CD14-positive monocyte (primary cell): ENCODE measurements around the gene CNNM2. TPM values are rescaled to one million over a fixed set of nuclear protein-coding genes. Genes with fewer than 3 reads are reported as not detected.

Experiments used
- DNase-seq, 3 donors: peaks; one replicate each; pipeline ENCODE4 v3.0.0-alpha.2; 2011 to 2022
- H2AFZ ChIP-seq: 2 replicates; pipeline ENCODE4 v1.6.0; 2012; ENCODE audit warnings: mild to moderate bottlenecking, low read depth, low read length, inconsistent platforms; ENCODE audit not compliant: insufficient read depth, poor library complexity, severe bottlenecking
- H3K27ac ChIP-seq, 2 donors: 1 replicate in 1 of 2; 2 replicates in 1 of 2; pipeline ENCODE4 v1.5.1; 2012 to 2013; ENCODE audit warnings: low read length in 2 of 2, control low read depth in 1 of 2, inconsistent platforms in 1 of 2, low read depth in 1 of 2, mild to moderate bottlenecking in 1 of 2
- H3K27me3 ChIP-seq, 2 donors: one replicate each; pipeline versions ENCODE4 v1.6.0 to v1.6.1; 2011 to 2013; ENCODE audit warnings: low read length in 2 of 2; ENCODE audit not compliant: control insufficient read depth in 2 of 2, insufficient read depth in 2 of 2
- H3K36me3 ChIP-seq, 2 donors: replicated peaks in 1 of 2; 1 replicate in 1 of 2; 2 replicates in 1 of 2; pipeline versions ENCODE4 v1.5.1 to v1.6.1; 2012 to 2013; ENCODE audit warnings: low read length in 2 of 2, control low read depth in 1 of 2, inconsistent platforms in 1 of 2, mild to moderate bottlenecking in 1 of 2; ENCODE audit not compliant: insufficient read depth in 2 of 2, control insufficient read depth in 1 of 2
- H3K4me1 ChIP-seq, 2 donors: 1 replicate in 1 of 2; 2 replicates in 1 of 2; pipeline versions ENCODE4 v1.5.1 to v1.6.1; 2012 to 2013; ENCODE audit warnings: low read length in 2 of 2, control low read depth in 1 of 2, inconsistent platforms in 1 of 2, mild to moderate bottlenecking in 1 of 2, moderate library complexity in 1 of 2; ENCODE audit not compliant: insufficient read depth in 2 of 2, control insufficient read depth in 1 of 2
- H3K4me2 ChIP-seq: replicated peaks from 2 replicates; pipeline ENCODE3; 2012; ENCODE audit warnings: low read length, moderate library complexity, mild to moderate bottlenecking; ENCODE audit not compliant: poor library complexity, severe bottlenecking; ENCODE audit errors: extremely low read depth
- H3K4me3 ChIP-seq, 3 experiments: fragments of 200-600 bp in 1 of 3; sonication (generic) in 1 of 3; replicated peaks in 1 of 3; 1 replicate in 2 of 3; 2 replicates in 1 of 3; pipeline ENCODE4 v1.5.1; 2011 to 2013; ENCODE audit warnings: low read length in 3 of 3, mild to moderate bottlenecking in 3 of 3, control low read depth in 2 of 3, low read depth in 2 of 3, inconsistent platforms in 1 of 3, moderate library complexity in 1 of 3
- H3K79me2 ChIP-seq: 2 replicates; pipeline ENCODE4 v1.6.0; 2012; ENCODE audit warnings: mild to moderate bottlenecking, control low read depth, inconsistent platforms, low read length, moderate library complexity; ENCODE audit not compliant: insufficient read depth
- H3K9ac ChIP-seq: 2 replicates; pipeline ENCODE4 v1.6.0; 2017; ENCODE audit warnings: low read length, mild to moderate bottlenecking; ENCODE audit not compliant: insufficient read depth, poor library complexity, severe bottlenecking
- H3K9me3 ChIP-seq, 2 donors: replicated peaks in 1 of 2; 1 replicate in 1 of 2; 2 replicates in 1 of 2; pipeline versions ENCODE4 v1.5.1 to v1.6.1; 2012 to 2013; ENCODE audit warnings: low read length in 2 of 2, control low read depth in 1 of 2; ENCODE audit not compliant: control insufficient read depth in 1 of 2, insufficient read depth in 1 of 2
- H4K20me1 ChIP-seq: 2 replicates; pipeline ENCODE4 v1.6.0; 2012; ENCODE audit warnings: mild to moderate bottlenecking, low read length, control low read depth, moderate library complexity; ENCODE audit not compliant: insufficient read depth
- H3K27ac Mint-ChIP-seq, 7 donors: one replicate each; pipeline ENCODE4 v1.8.0; 2020; ENCODE audit warnings: mild to moderate bottlenecking in 7 of 7, mixed read lengths in 7 of 7, moderate library complexity in 6 of 7, inconsistent platforms in 2 of 7
- H3K27me3 Mint-ChIP-seq, 3 donors: one replicate each; pipeline ENCODE4 v1.8.0; 2021 to 2022; ENCODE audit warnings: low read depth in 3 of 3, mild to moderate bottlenecking in 3 of 3, mixed read lengths in 3 of 3, moderate library complexity in 3 of 3, inconsistent platforms in 1 of 3
- H3K36me3 Mint-ChIP-seq, 2 donors: one replicate each; pipeline ENCODE4 v1.8.0; 2020; ENCODE audit warnings: mixed read lengths in 2 of 2, inconsistent platforms in 1 of 2, mild to moderate bottlenecking in 1 of 2
- H3K4me1 Mint-ChIP-seq: one replicate; pipeline ENCODE4 v1.8.0; 2020; ENCODE audit warnings: mild to moderate bottlenecking, mixed read lengths
- H3K4me3 Mint-ChIP-seq, 2 donors: one replicate each; pipeline ENCODE4 v1.8.0; 2020; ENCODE audit warnings: mild to moderate bottlenecking in 2 of 2, mixed read lengths in 2 of 2, moderate library complexity in 1 of 2
- H3K9me3 Mint-ChIP-seq, 7 donors: one replicate each; pipeline ENCODE4 v1.8.0; 2020 to 2022; ENCODE audit warnings: mixed read lengths in 7 of 7, mild to moderate bottlenecking in 6 of 7, moderate library complexity in 6 of 7, inconsistent platforms in 2 of 7
- WGBS: methylation state at CpG from one replicate; pipeline ENCODE4 v1.1.5; 2013; ENCODE audit warnings: missing lambda C conversion rate; ENCODE audit not compliant: insufficient coverage; 5-methylcytosine and 5-hydroxymethylcytosine counted together
- intact Hi-C, 2 donors: fragments of 100-400 bp; cut with micrococcal nuclease; formaldehyde crosslinking; loops; one replicate each; pipeline versions ENCODE4 v1.15.0 to v1.15.1; 2023
- polyA plus RNA-seq, 3 donors: library from polyadenylated mRNA; depleted of rRNA in 1 of 3; unstranded in 2 of 3; stranded (reverse) in 1 of 3; fragments of 300-500 nt in 2 of 3; fragments of >200 nt in 1 of 3; fragmentation: Illumina TruSeq in 2 of 3; gene quantifications; 1 replicate in 2 of 3; 2 replicates in 1 of 3; pipeline ENCODE4 v1.2.3, GENCODE V29; 2012 to 2021
- TF ChIP-seq, protein P1 (sequence below): fragments of 200-600 bp; IDR thresholded peaks from one replicate; pipeline ENCODE4 v1.8.0; 2022; ENCODE audit warnings: antibody characterized with exemption, mild to moderate bottlenecking

The CNNM2 gene
- polyA plus RNA-seq, 3 donors = 1.6 to 3.8 (median 2.2) TPM

DNA sequence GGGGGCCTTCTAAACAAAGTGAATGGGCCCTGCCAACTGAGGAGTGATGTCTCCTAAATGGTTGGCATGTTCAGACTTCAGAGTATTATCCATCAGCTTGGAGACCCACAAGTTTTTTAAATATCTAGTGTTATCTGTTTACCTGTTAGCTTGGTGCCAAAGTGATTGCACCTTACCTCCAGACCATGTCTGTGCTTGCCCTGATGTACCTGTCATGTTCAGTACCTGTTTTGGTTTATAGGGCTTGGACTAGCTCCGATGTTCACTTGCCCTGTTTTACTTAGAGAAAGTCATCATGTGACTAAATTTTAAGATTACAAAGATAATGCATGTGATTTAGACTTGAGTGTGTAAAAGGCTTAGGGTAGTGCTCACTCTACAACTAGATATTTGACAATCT lies 67.7 kb downstream of the CNNM2 start:
- H3K36me3 Mint-ChIP-seq = no peaks in the 10 kb centered on the region
- Histone ChIP-seq H3K4me1 (no peaks in the 10 kb centered on the region), H3K9me3 (no peaks in the 10 kb centered on the region), H4K20me1 (no peaks in the 10 kb centered on the region), H3K4me3 (no peak overlapping the region), H3K9ac (no peak overlapping the region), H3K36me3 (no peaks in the 10 kb centered on the region), H3K4me2 (no peak overlapping the region), H3K27me3 (no peaks in the 10 kb centered on the region), H3K79me2 (no peaks in the 10 kb centered on the region), H2AFZ (no peak overlapping the region), H3K27ac (no peak overlapping the region)
- H3K4me3 Mint-ChIP-seq = no peak overlapping the region
- no CpG with 5 or more reads among the region's 1 CpG for WGBS
- no peak for DNase-seq
- no peaks in the 10 kb centered on the region for H3K9me3 Mint-ChIP-seq
- no peak overlapping the region for H3K27ac Mint-ChIP-seq
- H3K4me1 Mint-ChIP-seq = no peaks in the 10 kb centered on the region
- intact Hi-C loops = no loop called here
- TF ChIP-seq, protein P1, sequence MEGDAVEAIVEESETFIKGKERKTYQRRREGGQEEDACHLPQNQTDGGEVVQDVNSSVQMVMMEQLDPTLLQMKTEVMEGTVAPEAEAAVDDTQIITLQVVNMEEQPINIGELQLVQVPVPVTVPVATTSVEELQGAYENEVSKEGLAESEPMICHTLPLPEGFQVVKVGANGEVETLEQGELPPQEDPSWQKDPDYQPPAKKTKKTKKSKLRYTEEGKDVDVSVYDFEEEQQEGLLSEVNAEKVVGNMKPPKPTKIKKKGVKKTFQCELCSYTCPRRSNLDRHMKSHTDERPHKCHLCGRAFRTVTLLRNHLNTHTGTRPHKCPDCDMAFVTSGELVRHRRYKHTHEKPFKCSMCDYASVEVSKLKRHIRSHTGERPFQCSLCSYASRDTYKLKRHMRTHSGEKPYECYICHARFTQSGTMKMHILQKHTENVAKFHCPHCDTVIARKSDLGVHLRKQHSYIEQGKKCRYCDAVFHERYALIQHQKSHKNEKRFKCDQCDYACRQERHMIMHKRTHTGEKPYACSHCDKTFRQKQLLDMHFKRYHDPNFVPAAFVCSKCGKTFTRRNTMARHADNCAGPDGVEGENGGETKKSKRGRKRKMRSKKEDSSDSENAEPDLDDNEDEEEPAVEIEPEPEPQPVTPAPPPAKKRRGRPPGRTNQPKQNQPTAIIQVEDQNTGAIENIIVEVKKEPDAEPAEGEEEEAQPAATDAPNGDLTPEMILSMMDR = no peak
- H3K27me3 Mint-ChIP-seq = peaks cover 0 to 2% (median under 1%) of the 10 kb centered on the region in 3 donors

DNA sequence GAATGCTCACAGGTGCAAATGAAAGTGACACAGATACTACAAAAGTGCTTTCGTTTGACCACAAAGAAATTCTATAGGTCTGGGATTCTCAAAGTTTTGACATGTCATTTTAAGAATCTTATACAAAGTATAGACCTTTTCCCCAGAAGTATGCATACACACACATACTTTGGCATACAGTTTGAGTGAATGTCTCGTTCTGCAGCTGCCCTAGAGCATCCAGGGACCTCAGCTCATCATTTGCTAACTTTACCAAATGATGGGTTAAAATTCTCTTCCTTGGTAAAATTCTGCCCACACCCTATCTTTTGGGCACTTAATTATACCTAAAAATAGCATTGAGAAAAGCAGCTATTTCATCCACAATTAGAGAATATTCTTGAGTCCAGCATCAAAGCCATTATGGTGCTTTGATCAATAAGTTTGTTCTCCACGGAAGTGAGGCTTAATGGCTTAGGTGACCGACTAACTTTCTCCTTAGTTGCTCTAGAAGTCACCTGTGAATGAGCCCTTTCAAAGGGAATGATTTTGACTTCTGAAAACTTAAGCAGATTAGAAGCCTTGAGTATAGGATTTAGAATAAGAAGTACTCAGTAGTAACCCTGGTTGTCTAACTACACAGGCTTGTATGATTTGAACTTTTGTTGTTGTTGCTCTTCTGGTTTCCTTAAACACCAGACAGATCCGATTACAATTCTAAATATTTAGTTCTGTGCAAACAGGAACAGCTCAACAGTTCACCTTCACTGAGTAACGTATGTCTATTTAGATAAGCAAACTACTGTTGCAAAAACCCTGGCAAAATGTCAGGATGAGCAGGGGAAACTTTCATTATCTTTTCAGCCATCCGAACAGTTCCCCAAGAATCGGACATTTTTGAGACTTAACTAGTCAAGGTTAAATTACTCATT lies 70.6 kb downstream of the CNNM2 start:
- no peaks in the 10 kb centered on the region for H4K20me1 ChIP-seq
- DNase-seq = no peak
- H3K27me3 ChIP-seq = no peaks in the 10 kb centered on the region
- no peaks in the 10 kb centered on the region for H3K4me1 ChIP-seq
- H2AFZ ChIP-seq = no peak overlapping the region
- TF ChIP-seq, protein P1 = no peak
- no peaks in the 10 kb centered on the region for H3K9me3 ChIP-seq
- WGBS = 77% methylated on average over 2 of the region's 8 CpGs
- intact Hi-C loops = no loop called here
- H3K9ac ChIP-seq = no peak overlapping the region
- H3K27ac ChIP-seq = no peak overlapping the region
- H3K36me3 Mint-ChIP-seq = no peaks in the 10 kb centered on the region
- H3K4me3 Mint-ChIP-seq = no peak overlapping the region
- H3K9me3 Mint-ChIP-seq = no peaks in the 10 kb centered on the region
- no peak overlapping the region for H3K4me2 ChIP-seq
- H3K79me2 ChIP-seq = no peaks in the 10 kb centered on the region
- no peaks in the 10 kb centered on the region for H3K4me1 Mint-ChIP-seq
- H3K27me3 Mint-ChIP-seq = peaks cover 1 to 2% (median 2%) of the 10 kb centered on the region in 3 donors
- H3K36me3 ChIP-seq = no peaks in the 10 kb centered on the region
- no peak overlapping the region for H3K27ac Mint-ChIP-seq
- no peak overlapping the region for H3K4me3 ChIP-seq
